Lung (tissue), 12 donors: ENCODE measurements around the gene ARMS2. TPM values are rescaled to one million over a fixed set of nuclear protein-coding genes. Genes with fewer than 3 reads are reported as not detected.

Source experiments
- ATAC-seq: fragments of 200-7000 bp; cut with Tn5 transposase; one replicate; pipeline ENCODE4 v1.9.1; 2020; ENCODE audit warnings: moderate number of reproducible peaks; ENCODE audit not compliant: insufficient read depth, low FRiP score
- DNase-seq, 3 donors: peaks; one replicate each; pipeline ENCODE4 v3.0.0-alpha.2; 2013 to 2017
- H3K27ac ChIP-seq, 2 donors: one replicate each; pipeline ENCODE4 v1.5.1; 2013; ENCODE audit warnings: mild to moderate bottlenecking in 2 of 2, moderate library complexity in 2 of 2, control low read depth in 1 of 2, inconsistent platforms in 1 of 2, low read depth in 1 of 2, low read length in 1 of 2
- H3K27me3 ChIP-seq, 3 donors: one replicate each; pipeline ENCODE4 v1.5.1; 2013; ENCODE audit warnings: low read length in 2 of 3; ENCODE audit not compliant: control insufficient read depth in 3 of 3, insufficient read depth in 3 of 3
- H3K36me3 ChIP-seq, 4 donors: one replicate each; pipeline ENCODE4 v1.5.1; 2013; ENCODE audit warnings: low read length in 4 of 4, mild to moderate bottlenecking in 1 of 4, moderate library complexity in 1 of 4; ENCODE audit not compliant: control insufficient read depth in 4 of 4, insufficient read depth in 4 of 4
- H3K4me1 ChIP-seq, 5 donors: one replicate each; pipeline ENCODE4 v1.5.1; 2013; ENCODE audit warnings: low read length in 5 of 5, mild to moderate bottlenecking in 2 of 5, moderate library complexity in 1 of 5; ENCODE audit not compliant: control insufficient read depth in 5 of 5, insufficient read depth in 5 of 5
- H3K4me3 ChIP-seq: one replicate; pipeline ENCODE4 v1.5.1; 2013; ENCODE audit warnings: mild to moderate bottlenecking, control low read depth, moderate library complexity
- H3K9ac ChIP-seq, 2 donors: one replicate each; pipeline ENCODE4 v1.5.1; 2013; ENCODE audit warnings: low read length in 2 of 2, control low read depth in 1 of 2; ENCODE audit not compliant: insufficient read depth in 1 of 2
- H3K9me3 ChIP-seq, 4 donors: one replicate each; pipeline ENCODE4 v1.5.1; 2013; ENCODE audit warnings: low read length in 3 of 4, mild to moderate bottlenecking in 1 of 4, moderate library complexity in 1 of 4; ENCODE audit not compliant: control insufficient read depth in 4 of 4, insufficient read depth in 3 of 4
- WGBS, 2 donors: extraction: QIAGEN DNeasy Blood & Tissue Kit; methylation state at CpG; one replicate each; pipeline ENCODE4 v1.1.7; 2013; 5-methylcytosine and 5-hydroxymethylcytosine counted together
- polyA plus RNA-seq, 2 donors: library from polyadenylated mRNA; stranded (reverse); fragments of 200-250 nt; gene quantifications; one replicate each; pipeline ENCODE4 v1.2.1, GENCODE V29; 2013
- total RNA-seq, 2 donors: library from RNA; depleted of rRNA in 1 of 2; stranded (reverse); fragments of >200 nt in 1 of 2; gene quantifications; one replicate each; pipeline ENCODE4 v1.2.1, GENCODE V29; 2014 to 2021
- TF ChIP-seq, protein P1 (sequence below): IDR thresholded peaks from 2 replicates; pipeline ENCODE4 v1.5.1; 2012; ENCODE audit warnings: mild to moderate bottlenecking; ENCODE audit errors: control extremely low read depth, extremely low read depth
- donor health status: control.
- donor health status: control.
- donor health status: Bipolar disorder and iron deficiency.
- donor health status: healthy.
- donor health status: DM: yes; HTN: yes; CAD: no.

Gene ARMS2
- total and polyA plus RNA-seq, 4 donors: not detected

DNA sequence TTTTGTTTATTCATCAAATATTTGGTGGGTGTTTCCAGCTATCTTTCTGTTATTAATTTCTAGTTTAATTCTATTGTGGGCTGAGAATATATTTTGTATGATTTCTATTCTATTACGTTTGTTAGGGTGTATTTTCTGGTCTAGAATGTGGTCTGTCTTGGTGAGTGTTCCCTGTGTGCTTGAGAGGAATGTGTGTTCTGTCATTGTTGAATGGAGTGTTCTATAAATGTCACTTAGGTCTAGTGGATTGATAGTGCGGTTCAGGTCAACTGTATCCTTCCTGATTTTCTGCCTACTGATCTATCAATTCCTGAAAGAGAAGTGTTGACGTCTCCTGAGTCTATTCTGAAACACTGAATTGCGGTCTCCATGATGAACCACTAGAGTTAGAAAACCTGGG, 15.4 kb downstream of the ARMS2 start:
- peaks cover 0 to 21% (median 7%) of the 10 kb centered on the region in 5 donors for H3K4me1 ChIP-seq
- no peaks in the 10 kb centered on the region for H3K36me3 ChIP-seq
- peaks cover 0 to 10% (median 4%) of the 10 kb centered on the region in 3 donors for H3K27me3 ChIP-seq
- TF ChIP-seq, protein P1, sequence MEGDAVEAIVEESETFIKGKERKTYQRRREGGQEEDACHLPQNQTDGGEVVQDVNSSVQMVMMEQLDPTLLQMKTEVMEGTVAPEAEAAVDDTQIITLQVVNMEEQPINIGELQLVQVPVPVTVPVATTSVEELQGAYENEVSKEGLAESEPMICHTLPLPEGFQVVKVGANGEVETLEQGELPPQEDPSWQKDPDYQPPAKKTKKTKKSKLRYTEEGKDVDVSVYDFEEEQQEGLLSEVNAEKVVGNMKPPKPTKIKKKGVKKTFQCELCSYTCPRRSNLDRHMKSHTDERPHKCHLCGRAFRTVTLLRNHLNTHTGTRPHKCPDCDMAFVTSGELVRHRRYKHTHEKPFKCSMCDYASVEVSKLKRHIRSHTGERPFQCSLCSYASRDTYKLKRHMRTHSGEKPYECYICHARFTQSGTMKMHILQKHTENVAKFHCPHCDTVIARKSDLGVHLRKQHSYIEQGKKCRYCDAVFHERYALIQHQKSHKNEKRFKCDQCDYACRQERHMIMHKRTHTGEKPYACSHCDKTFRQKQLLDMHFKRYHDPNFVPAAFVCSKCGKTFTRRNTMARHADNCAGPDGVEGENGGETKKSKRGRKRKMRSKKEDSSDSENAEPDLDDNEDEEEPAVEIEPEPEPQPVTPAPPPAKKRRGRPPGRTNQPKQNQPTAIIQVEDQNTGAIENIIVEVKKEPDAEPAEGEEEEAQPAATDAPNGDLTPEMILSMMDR: no peak
- 83 to 85% methylated on average over 4 of the region's 4 CpGs for WGBS, 2 donors
- DNase-seq (no peak), ATAC-seq (no peak)
- H3K9ac ChIP-seq: no peak overlapping the region
- H3K27ac ChIP-seq: no peak overlapping the region
- no peak overlapping the region for H3K4me3 ChIP-seq
- no peaks in the 10 kb centered on the region for H3K9me3 ChIP-seq

DNA sequence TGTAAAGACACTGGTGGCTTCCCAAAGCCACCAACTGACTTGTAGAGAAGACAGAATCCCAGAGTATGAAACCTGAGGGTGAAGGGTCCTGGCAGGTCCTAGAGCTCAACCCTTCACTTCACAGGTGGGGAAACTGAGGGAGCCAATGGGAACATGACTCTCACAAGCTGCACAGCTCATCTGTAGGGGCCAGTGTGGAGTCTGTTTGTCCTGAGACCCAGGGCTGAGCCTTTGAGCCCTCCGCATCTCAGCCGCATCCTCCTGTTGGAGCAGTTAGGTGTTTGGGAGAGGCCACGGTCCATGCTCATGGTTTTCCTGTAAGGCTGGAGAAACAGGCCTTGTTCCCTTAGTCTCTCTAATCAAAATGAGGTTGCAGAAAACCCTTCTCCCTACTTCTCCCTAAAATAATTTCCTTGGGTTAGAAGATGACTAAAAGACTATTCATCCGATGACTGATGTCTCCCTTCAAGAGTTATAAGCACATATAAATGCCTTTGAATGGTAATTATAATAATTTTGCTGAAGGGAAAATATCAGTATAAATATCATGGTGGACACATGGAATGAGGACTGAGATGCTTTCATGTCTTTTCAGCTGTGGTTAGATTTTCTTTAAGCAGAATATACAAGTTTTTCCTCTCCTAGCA, 17.2 kb downstream of the ARMS2 start:
- WGBS, 2 donors: 94 to 97% methylated on average over 4 of the region's 4 CpGs
- no peak for DNase-seq
- no peak overlapping the region for H3K9ac ChIP-seq

DNA sequence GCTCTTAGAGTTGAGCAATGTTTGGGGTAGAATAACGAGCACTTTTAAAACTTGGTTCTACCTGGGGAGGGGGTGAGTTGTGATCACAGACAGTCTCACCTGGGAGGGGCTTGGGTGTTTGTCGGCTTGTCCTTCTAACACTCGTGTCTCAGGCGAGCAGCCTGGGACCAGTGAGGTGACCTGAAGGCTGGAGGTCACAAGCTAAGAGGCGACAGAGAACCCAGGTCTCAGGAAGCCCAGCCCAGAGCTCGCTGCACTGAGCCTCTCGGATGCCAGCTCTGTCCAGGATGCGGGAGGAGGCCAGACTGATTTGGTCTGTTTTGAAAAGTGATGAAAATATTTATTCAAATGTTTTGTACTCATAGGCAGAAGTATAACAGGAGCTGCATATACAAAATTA, 18.7 kb downstream of the ARMS2 start:
- Histone ChIP-seq H3K4me1 (peaks cover 0 to 35% (median 16%) of the 10 kb centered on the region in 5 donors), H3K4me3 (no peak overlapping the region), H3K27me3 (peaks cover 0 to 4% (median 4%) of the 10 kb centered on the region in 3 donors), H3K36me3 (no peaks in the 10 kb centered on the region), H3K27ac (no peak overlapping the region), H3K9ac (no peak overlapping the region), H3K9me3 (no peaks in the 10 kb centered on the region)
- ATAC-seq (no peak), DNase-seq (no peak)
- 62 to 75% methylated on average over 8 of the region's 8 CpGs for WGBS, 2 donors
- TF ChIP-seq, protein P1: no peak

More for the DNA sequence above, 17.2 kb downstream of the ARMS2 start:
- no peak for ATAC-seq
- H3K4me3 ChIP-seq: no peak overlapping the region
- H3K9me3 ChIP-seq: no peaks in the 10 kb centered on the region
- no peaks in the 10 kb centered on the region for H3K36me3 ChIP-seq
- TF ChIP-seq, protein P1: no peak
- H3K4me1 ChIP-seq: peaks cover 0 to 30% (median 16%) of the 10 kb centered on the region in 5 donors
- no peak overlapping the region for H3K27ac ChIP-seq
- H3K27me3 ChIP-seq: peaks cover 0 to 7% (median 4%) of the 10 kb centered on the region in 3 donors
